Keratinocyte (primary cell): Measurements from ENCODE around the gene TMA16. TPM values are rescaled to one million over a fixed set of nuclear protein-coding genes. Genes with fewer than 3 reads are reported as not detected.

Experiments
- DNase-seq: peaks from one replicate; pipeline ENCODE4 v3.0.0-alpha.2; 2011; ENCODE audit warnings: low read depth, missing footprints, low spot score
- FAIRE-seq: peaks from 2 replicates; lab custom pipeline; 2011; peaks lifted over from hg19 to GRCh38; lab: Jason Lieb, UNC
- H2AFZ ChIP-seq: 2 replicates; pipeline ENCODE4 v1.6.0; 2012; ENCODE audit warnings: low read length, control low read depth, inconsistent platforms; ENCODE audit not compliant: control insufficient read depth
- H3K27ac ChIP-seq: 2 replicates; pipeline ENCODE4 v1.5.1; 2011; ENCODE audit warnings: low read length; ENCODE audit not compliant: control insufficient read depth, insufficient read depth
- H3K27me3 ChIP-seq: 3 replicates; pipeline ENCODE4 v1.6.0; 2011; ENCODE audit warnings: low read length; ENCODE audit not compliant: control insufficient read depth, insufficient read depth; ENCODE audit errors: extremely low read depth
- H3K36me3 ChIP-seq, 2 experiments: 2 replicates in 1 of 2; 3 replicates in 1 of 2; pipeline ENCODE4 v1.5.1; 2011; ENCODE audit warnings: low read length in 2 of 2, mild to moderate bottlenecking in 1 of 2; ENCODE audit not compliant: control insufficient read depth in 2 of 2, insufficient read depth in 2 of 2; ENCODE audit errors: extremely low read depth in 1 of 2
- H3K4me1 ChIP-seq: 3 replicates; pipeline ENCODE4 v1.5.1; 2011; ENCODE audit warnings: low read length; ENCODE audit not compliant: control insufficient read depth, insufficient read depth; ENCODE audit errors: extremely low read depth
- H3K4me2 ChIP-seq: 3 replicates; pipeline ENCODE4 v1.6.0; 2011; ENCODE audit warnings: low read depth, low read length; ENCODE audit not compliant: control insufficient read depth, insufficient read depth; ENCODE audit errors: extremely low read depth
- H3K4me3 ChIP-seq, 3 experiments: fragments of 200-600 bp in 1 of 3; sonication (generic) in 1 of 3; 2 replicates in 2 of 3; 3 replicates in 1 of 3; pipeline ENCODE4 v1.5.1; 2011 to 2016; ENCODE audit warnings: low read length in 3 of 3, mild to moderate bottlenecking in 3 of 3, control low read depth in 2 of 3, inconsistent platforms in 1 of 3, low read depth in 1 of 3, mixed read lengths in 1 of 3, mixed run types in 1 of 3, moderate library complexity in 1 of 3; ENCODE audit not compliant: control insufficient read depth in 2 of 3, insufficient read depth in 2 of 3; ENCODE audit errors: extremely low read depth in 1 of 3
- H3K79me2 ChIP-seq: 2 replicates; pipeline ENCODE4 v1.6.0; 2012; ENCODE audit warnings: low read length; ENCODE audit not compliant: control insufficient read depth, insufficient read depth
- H3K9ac ChIP-seq: 3 replicates; pipeline ENCODE4 v1.6.0; 2011; ENCODE audit warnings: low read length; ENCODE audit not compliant: control insufficient read depth, insufficient read depth; ENCODE audit errors: extremely low read depth
- H3K9me1 ChIP-seq: 3 replicates; pipeline ENCODE4 v1.6.0; 2011; ENCODE audit warnings: low read length; ENCODE audit not compliant: control insufficient read depth, insufficient read depth; ENCODE audit errors: extremely low read depth
- H3K9me3 ChIP-seq: 2 replicates; pipeline ENCODE4 v1.5.1; 2012; ENCODE audit warnings: low read depth, low read length; ENCODE audit not compliant: control insufficient read depth
- H4K20me1 ChIP-seq: 3 replicates; pipeline ENCODE4 v1.6.0; 2011; ENCODE audit warnings: low read length; ENCODE audit not compliant: control insufficient read depth, insufficient read depth; ENCODE audit errors: extremely low read depth
- CTCF ChIP-seq, 3 experiments: IDR thresholded peaks in 1 of 3; conservative IDR thresholded peaks in 1 of 3; optimal IDR thresholded peaks in 1 of 3; 2 replicates in 2 of 3; 3 replicates in 1 of 3; pipeline versions ENCODE3 to v1.5.1; 2011; ENCODE audit warnings: low read length in 3 of 3, mild to moderate bottlenecking in 3 of 3, moderate library complexity in 2 of 3, control low read depth in 1 of 3, inconsistent platforms in 1 of 3; ENCODE audit not compliant: insufficient read depth in 2 of 3; ENCODE audit errors: extremely low read depth in 1 of 3
- EZH2 ChIP-seq: IDR thresholded peaks from one replicate; pipeline ENCODE4 v1.6.1; 2012; ENCODE audit warnings: inconsistent platforms, mild to moderate bottlenecking, low read length, moderate library complexity
- dilution Hi-C: fragments of 300-500 bp; cut with MboI; formaldehyde crosslinking; loops from one replicate; pipeline ENCODE4 v1.7.0; 2020; ENCODE audit warnings: low sequenced_read_pairs; ENCODE audit not compliant: extremely low pct_ligation_motif_present
- polyA plus RNA-seq, 5 experiments: library from polyadenylated mRNA; depleted of rRNA in 3 of 5; stranded (reverse) in 3 of 5; stranded (forward) in 1 of 5; unstranded in 1 of 5; fragments of >200 nt; gene quantifications; 1 replicate in 1 of 5; 2 replicates in 3 of 5; 3 replicates in 1 of 5; pipeline versions ENCODE4 v1.2.1 to v1.2.3, GENCODE V29; 2011 to 2012; ENCODE audit warnings: missing spikeins in 2 of 5, low read depth in 1 of 5, low replicate concordance in 1 of 5

Gene TMA16
- polyA plus RNA-seq, 1 donor (not counting 4 experiments of a cell fraction or from before 2014, with no cell fraction given), result 21.3 TPM

- Histone ChIP-seq H3K36me3 (no peaks in the 10 kb centered on the region), H3K27me3 (no peaks in the 10 kb centered on the region), H3K4me3 (no peak overlapping the region), H4K20me1 (no peaks in the 10 kb centered on the region), H3K4me1 (peaks cover 4% of the 10 kb centered on the region), H3K9ac (no peak overlapping the region), H3K9me1 (no peaks in the 10 kb centered on the region), H2AFZ (no peak overlapping the region), H3K27ac (no peak overlapping the region), H3K79me2 (no peaks in the 10 kb centered on the region), H3K4me2 (no peak overlapping the region), H3K9me3 (no peaks in the 10 kb centered on the region)
- dilution Hi-C loops, result no loop called here
- no peak for TF ChIP-seq EZH2
- DNase-seq (no peak), FAIRE-seq (peak; percentile 87)
These were observed 31.9 kb upstream of the TMA16 start for GRCh38 chr4:163462556-163462955.

- H3K9ac ChIP-seq, result no peak overlapping the region
- no peak overlapping the region for H3K4me2 ChIP-seq
- H2AFZ ChIP-seq, result no peak overlapping the region
- no peaks in the 10 kb centered on the region for H3K79me2 ChIP-seq
- FAIRE-seq (no peak), DNase-seq (no peak)
- no peaks in the 10 kb centered on the region for H3K36me3 ChIP-seq
- no peak overlapping the region for H3K27ac ChIP-seq
- peaks cover 4% of the 10 kb centered on the region for H3K4me1 ChIP-seq
- H3K27me3 ChIP-seq, result no peaks in the 10 kb centered on the region
- no peak overlapping the region for H3K4me3 ChIP-seq
- H3K9me1 ChIP-seq, result no peaks in the 10 kb centered on the region
- TF ChIP-seq EZH2 (no peak), CTCF (optimal IDR thresholded peaks at IDR 0.05 in 1 of 3, IDR thresholded peaks at IDR 0.05 in 1 of 3, conservative IDR thresholded peaks at IDR 0.05 in 1 of 3; ENCODE audit: extremely low read depth in 1 of 3, insufficient read depth in 2 of 3, low read length in 3 of 3) (no peak)
- H4K20me1 ChIP-seq, result no peaks in the 10 kb centered on the region
- H3K9me3 ChIP-seq, result no peaks in the 10 kb centered on the region
- dilution Hi-C loops, result no loop called here
These were observed 27.3 kb upstream of the TMA16 start for GRCh38 chr4:163467082-163467770.

- H3K27me3 ChIP-seq, result no peaks in the 10 kb centered on the region
These were observed 24.1 kb upstream of the TMA16 start for GRCh38 chr4:163470391-163470790.

More at GRCh38 chr4:163470391-163470790, 24.1 kb upstream of the TMA16 start:
- no peaks in the 10 kb centered on the region for H3K9me1 ChIP-seq
- no peak overlapping the region for H2AFZ ChIP-seq
- H3K9ac ChIP-seq, result no peak overlapping the region
- no peaks in the 10 kb centered on the region for H3K9me3 ChIP-seq
- H3K27ac ChIP-seq, result no peak overlapping the region
- TF ChIP-seq CTCF (optimal IDR thresholded peaks at IDR 0.05 in 1 of 3, IDR thresholded peaks at IDR 0.05 in 1 of 3, conservative IDR thresholded peaks at IDR 0.05 in 1 of 3; ENCODE audit: extremely low read depth in 1 of 3, insufficient read depth in 2 of 3, low read length in 3 of 3) (no peak), EZH2 (no peak)
- no peak overlapping the region for H3K4me3 ChIP-seq
- H4K20me1 ChIP-seq, result no peaks in the 10 kb centered on the region
- no peaks in the 10 kb centered on the region for H3K4me1 ChIP-seq
- H3K79me2 ChIP-seq, result no peaks in the 10 kb centered on the region
- dilution Hi-C loops, result no loop called here
- FAIRE-seq (no peak), DNase-seq (no peak)
- H3K4me2 ChIP-seq, result no peak overlapping the region
- no peaks in the 10 kb centered on the region for H3K36me3 ChIP-seq
